ENCODE measurements around the gene NOMO2.
"Not testable (repeated sequence)": the region's sequence is repeated elsewhere in the genome, so short reads cannot be mapped to it uniquely, and the experiment has no call there.

Gene NOMO2

GRCh38 chr16:18386517-18386916 lies 175.4 kb downstream of the NOMO2 start:
- not testable (repeated sequence) for DNase-seq (ENCODE audit: low read depth, low spot score); H3K27ac ChIP-seq (ENCODE audit: low read length); H3K4me1 ChIP-seq (ENCODE audit: control insufficient read depth, insufficient read depth, low read length); H3K4me3 ChIP-seq (ENCODE audit: low read length); H3K9me3 ChIP-seq (ENCODE audit: control insufficient read depth, insufficient read depth, low read length); H3K27me3 ChIP-seq (ENCODE audit: control insufficient read depth, insufficient read depth, low read length); H3K36me3 ChIP-seq (ENCODE audit: control insufficient read depth, insufficient read depth, low read length)
- WGBS (ENCODE audit: insufficient coverage, insufficient read length), result no CpG with 5 or more reads among the region's 25 CpGs

- not testable (repeated sequence) for H3K36me3 ChIP-seq (ENCODE audit: control insufficient read depth, insufficient read depth, low read length); H3K27me3 ChIP-seq (ENCODE audit: control insufficient read depth, insufficient read depth, low read length); H3K27ac ChIP-seq (ENCODE audit: low read length); H3K4me1 ChIP-seq (ENCODE audit: control insufficient read depth, insufficient read depth, low read length); DNase-seq (ENCODE audit: low read depth, low spot score); H3K4me3 ChIP-seq (ENCODE audit: low read length); H3K9me3 ChIP-seq (ENCODE audit: control insufficient read depth, insufficient read depth, low read length)
- no CpG with 5 or more reads among the region's 33 CpGs for WGBS (ENCODE audit: insufficient coverage, insufficient read length)
Observed at GRCh38 chr16:18385285-18385684, 176.6 kb downstream of the NOMO2 start.

GRCh38 chr16:18384869-18385268 lies 177.0 kb downstream of the NOMO2 start:
- DNase-seq (ENCODE audit: low read depth, low spot score), result not testable (repeated sequence)
- no CpG with 5 or more reads among the region's 31 CpGs for WGBS (ENCODE audit: insufficient coverage, insufficient read length)

GRCh38 chr16:18384098-18384636 lies 177.7 kb downstream of the NOMO2 start:
- no CpG with 5 or more reads among the region's 25 CpGs for WGBS (ENCODE audit: insufficient coverage, insufficient read length)
- H3K9me3 ChIP-seq (ENCODE audit: control insufficient read depth, insufficient read depth, low read length); H3K27me3 ChIP-seq (ENCODE audit: control insufficient read depth, insufficient read depth, low read length); DNase-seq (ENCODE audit: low read depth, low spot score); H3K4me3 ChIP-seq (ENCODE audit: low read length); H3K27ac ChIP-seq (ENCODE audit: low read length); H3K4me1 ChIP-seq (ENCODE audit: control insufficient read depth, insufficient read depth, low read length); H3K36me3 ChIP-seq (ENCODE audit: control insufficient read depth, insufficient read depth, low read length): not testable (repeated sequence)

More at GRCh38 chr16:18384869-18385268, 177.0 kb downstream of the NOMO2 start:
- H3K9me3 ChIP-seq (ENCODE audit: control insufficient read depth, insufficient read depth, low read length); H3K36me3 ChIP-seq (ENCODE audit: control insufficient read depth, insufficient read depth, low read length); H3K4me1 ChIP-seq (ENCODE audit: control insufficient read depth, insufficient read depth, low read length); H3K4me3 ChIP-seq (ENCODE audit: low read length); H3K27me3 ChIP-seq (ENCODE audit: control insufficient read depth, insufficient read depth, low read length); H3K27ac ChIP-seq (ENCODE audit: low read length): not testable (repeated sequence)

- not testable (repeated sequence) for H3K27ac ChIP-seq (ENCODE audit: low read length); DNase-seq (ENCODE audit: low read depth, low spot score); H3K9me3 ChIP-seq (ENCODE audit: control insufficient read depth, insufficient read depth, low read length); H3K27me3 ChIP-seq (ENCODE audit: control insufficient read depth, insufficient read depth, low read length); H3K36me3 ChIP-seq (ENCODE audit: control insufficient read depth, insufficient read depth, low read length); H3K4me3 ChIP-seq (ENCODE audit: low read length); H3K4me1 ChIP-seq (ENCODE audit: control insufficient read depth, insufficient read depth, low read length)
- no CpG with 5 or more reads among the region's 28 CpGs for WGBS (ENCODE audit: insufficient coverage, insufficient read length)
Observed at GRCh38 chr16:18382696-18383095, 179.2 kb downstream of the NOMO2 start.
